Measurements from ENCODE around the gene GALNT1. TPM values are rescaled to one million over a fixed set of nuclear protein-coding genes. Genes with fewer than 3 reads are reported as not detected.

GALNT1 gene
- total RNA-seq, 2 donors from 2014 or later: 27.9 to 69.3 TPM

GRCh38 chr18:35618696-35619095 is 37.2 kb downstream of the GALNT1 start:
- Mint-ChIP-seq H3K27me3 (no peaks in the 10 kb centered on the region), H3K4me3 (no peak overlapping the region), H3K9me3 (no peaks in the 10 kb centered on the region), H3K4me1 (peaks cover 18% of the 10 kb centered on the region), H3K27ac (no peak overlapping the region), H3K36me3 (ENCODE audit: low read depth) (no peaks in the 10 kb centered on the region)
- ATAC-seq (replicated peaks): no peak

- H3K36me3 Mint-ChIP-seq (ENCODE audit: low read depth): no peaks in the 10 kb centered on the region
- no peaks in the 10 kb centered on the region for H3K27me3 Mint-ChIP-seq
- no peaks in the 10 kb centered on the region for H3K9me3 Mint-ChIP-seq
- ATAC-seq (replicated peaks): no peak
- peaks cover 23% of the 10 kb centered on the region for H3K4me1 Mint-ChIP-seq
- no peak overlapping the region for H3K4me3 Mint-ChIP-seq
- no peak overlapping the region for H3K27ac Mint-ChIP-seq
Measured at GRCh38 chr18:35619464-35619863, 37.9 kb downstream of the GALNT1 start.

DNA sequence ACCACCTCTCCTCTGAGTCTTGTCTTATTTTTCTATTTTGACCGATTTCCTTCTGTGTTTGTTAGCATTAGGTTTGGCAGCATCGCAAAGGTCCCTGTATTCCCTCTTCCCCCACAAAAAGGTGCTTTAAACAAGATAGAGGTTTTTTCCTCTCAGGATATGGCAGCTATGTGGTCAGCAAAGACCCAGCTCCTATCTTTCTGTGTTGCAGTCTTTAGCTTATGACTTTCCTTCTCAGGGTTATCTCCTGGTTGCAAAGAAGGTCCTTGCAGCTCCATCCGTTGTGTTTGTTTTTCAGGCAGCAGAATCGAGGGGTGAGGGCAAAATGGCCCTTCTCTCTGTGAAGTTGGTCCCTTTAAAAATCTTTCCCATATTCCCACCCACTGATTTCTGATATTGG is 38.4 kb downstream of the GALNT1 start:
- H3K27me3 Mint-ChIP-seq: no peaks in the 10 kb centered on the region
- ATAC-seq (replicated peaks): no peak
- H3K36me3 Mint-ChIP-seq (ENCODE audit: low read depth): no peaks in the 10 kb centered on the region
- no peak overlapping the region for H3K4me3 Mint-ChIP-seq
- no peaks in the 10 kb centered on the region for H3K9me3 Mint-ChIP-seq
- H3K4me1 Mint-ChIP-seq: peaks cover 23% of the 10 kb centered on the region
- no peak overlapping the region for H3K27ac Mint-ChIP-seq

- H3K27me3 Mint-ChIP-seq: no peaks in the 10 kb centered on the region
- no peak for ATAC-seq (replicated peaks)
- H3K27ac Mint-ChIP-seq: no peak overlapping the region
- H3K4me1 Mint-ChIP-seq: peaks cover 25% of the 10 kb centered on the region
- no peak overlapping the region for H3K4me3 Mint-ChIP-seq
- no peaks in the 10 kb centered on the region for H3K9me3 Mint-ChIP-seq
- no peaks in the 10 kb centered on the region for H3K36me3 Mint-ChIP-seq (ENCODE audit: low read depth)
Measured at GRCh38 chr18:35620765-35621164, 39.2 kb downstream of the GALNT1 start.

DNA sequence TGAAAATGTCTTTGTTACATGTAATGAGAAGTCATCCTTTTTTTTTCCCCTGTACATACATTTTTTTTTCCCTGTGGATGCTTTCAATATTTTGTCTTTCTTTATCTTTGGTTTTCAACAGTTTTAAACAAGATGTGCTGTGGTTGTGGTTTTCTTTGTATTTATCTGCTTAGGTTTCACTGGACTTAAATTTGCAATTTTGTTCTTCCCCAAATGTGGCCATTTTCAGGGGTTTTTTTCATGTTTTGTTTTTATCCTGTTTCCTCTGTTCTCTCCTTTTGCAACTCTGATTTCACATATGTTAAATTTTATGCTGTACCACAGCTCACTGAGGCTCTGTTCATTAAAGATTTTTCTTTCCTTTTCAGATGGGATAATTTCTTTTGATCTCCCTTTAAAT is 41.7 kb downstream of the GALNT1 start:
- ATAC-seq (replicated peaks): no peak
- Mint-ChIP-seq H3K9me3 (no peaks in the 10 kb centered on the region), H3K27me3 (no peaks in the 10 kb centered on the region), H3K4me3 (no peak overlapping the region), H3K36me3 (ENCODE audit: low read depth) (peaks cover 7% of the 10 kb centered on the region), H3K27ac (peak overlapping the region; percentile 5), H3K4me1 (peaks cover 24% of the 10 kb centered on the region)

DNA sequence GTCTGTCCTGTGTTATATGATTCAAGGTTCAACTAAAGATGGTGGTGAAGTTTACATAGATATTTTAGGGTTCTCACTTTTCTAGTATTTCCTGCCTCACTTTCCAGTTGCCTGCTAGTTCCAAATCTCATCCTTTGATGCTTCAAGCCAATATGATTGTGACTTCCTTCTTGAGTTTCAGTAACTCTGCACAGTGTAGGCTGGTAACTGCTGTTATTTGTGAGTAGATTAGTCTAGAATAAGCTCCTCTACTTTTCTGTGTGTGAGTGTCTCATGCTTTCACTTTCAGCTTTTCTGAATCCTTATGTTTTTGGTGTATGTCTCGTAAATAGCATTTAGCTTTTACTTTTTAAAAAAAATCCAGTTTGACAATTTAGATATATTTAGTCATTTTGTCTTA is 42.6 kb downstream of the GALNT1 start:
- Mint-ChIP-seq H3K4me1 (peaks cover 24% of the 10 kb centered on the region), H3K27ac (peak overlapping the region; percentile 5), H3K4me3 (no peak overlapping the region), H3K36me3 (ENCODE audit: low read depth) (peaks cover 7% of the 10 kb centered on the region), H3K9me3 (no peaks in the 10 kb centered on the region), H3K27me3 (no peaks in the 10 kb centered on the region)
- ATAC-seq (replicated peaks): peak; percentile 85

DNA sequence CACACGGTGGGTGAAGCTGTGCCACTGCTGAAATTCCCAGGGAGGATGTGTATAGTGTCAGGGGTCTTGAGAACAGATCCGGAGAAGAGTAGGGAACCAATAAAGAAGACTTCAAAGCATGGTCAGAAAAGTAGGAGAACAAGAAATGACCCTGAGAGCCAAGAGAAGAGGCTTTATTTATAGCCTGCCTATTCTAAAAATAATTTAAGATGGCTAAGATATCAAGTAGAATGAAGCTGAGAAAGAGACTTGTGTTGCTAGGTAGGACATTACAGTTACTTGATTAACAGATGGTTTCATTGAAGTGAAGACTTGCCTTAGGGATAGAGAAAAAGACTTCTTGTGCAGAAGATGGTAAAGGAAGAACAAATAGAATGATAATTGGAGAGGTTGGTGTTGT is 43.7 kb downstream of the GALNT1 start:
- Mint-ChIP-seq H3K27me3 (no peaks in the 10 kb centered on the region), H3K4me3 (no peak overlapping the region), H3K4me1 (peaks cover 24% of the 10 kb centered on the region), H3K36me3 (ENCODE audit: low read depth) (peaks cover 7% of the 10 kb centered on the region), H3K9me3 (no peaks in the 10 kb centered on the region), H3K27ac (no peak overlapping the region)
- no peak for ATAC-seq (replicated peaks)

- no peaks in the 10 kb centered on the region for H3K36me3 Mint-ChIP-seq (ENCODE audit: low read depth)
- ATAC-seq (replicated peaks): no peak
- H3K27ac Mint-ChIP-seq: no peak overlapping the region
- H3K9me3 Mint-ChIP-seq: no peaks in the 10 kb centered on the region
- H3K4me3 Mint-ChIP-seq: no peak overlapping the region
- H3K4me1 Mint-ChIP-seq: no peaks in the 10 kb centered on the region
- H3K27me3 Mint-ChIP-seq: no peaks in the 10 kb centered on the region
Measured at GRCh38 chr18:35633761-35634160, 52.2 kb downstream of the GALNT1 start.

DNA sequence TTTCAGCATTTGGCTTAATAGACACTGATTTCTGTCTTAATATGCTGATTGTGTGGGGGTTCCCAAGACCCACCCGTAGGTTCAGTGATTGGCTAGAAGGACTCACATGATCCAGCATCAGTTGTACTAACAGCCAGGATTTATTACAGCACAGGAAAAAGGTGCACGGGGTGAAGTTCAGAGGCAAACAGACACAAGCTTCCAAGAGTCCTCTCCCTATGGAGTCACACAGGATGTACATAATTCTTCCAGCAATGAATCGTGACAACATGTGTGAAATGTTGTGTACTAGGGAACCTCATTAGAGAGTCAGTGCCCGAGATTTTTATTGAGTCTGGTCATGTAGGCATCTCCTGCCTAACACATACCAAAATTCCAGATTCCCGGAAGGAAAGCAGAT is 52.8 kb downstream of the GALNT1 start:
- no peak overlapping the region for H3K27ac Mint-ChIP-seq
- no peak overlapping the region for H3K4me3 Mint-ChIP-seq
- no peaks in the 10 kb centered on the region for H3K9me3 Mint-ChIP-seq
- H3K4me1 Mint-ChIP-seq: no peaks in the 10 kb centered on the region
- no peak for ATAC-seq (replicated peaks)
- H3K27me3 Mint-ChIP-seq: no peaks in the 10 kb centered on the region
- no peaks in the 10 kb centered on the region for H3K36me3 Mint-ChIP-seq (ENCODE audit: low read depth)

DNA sequence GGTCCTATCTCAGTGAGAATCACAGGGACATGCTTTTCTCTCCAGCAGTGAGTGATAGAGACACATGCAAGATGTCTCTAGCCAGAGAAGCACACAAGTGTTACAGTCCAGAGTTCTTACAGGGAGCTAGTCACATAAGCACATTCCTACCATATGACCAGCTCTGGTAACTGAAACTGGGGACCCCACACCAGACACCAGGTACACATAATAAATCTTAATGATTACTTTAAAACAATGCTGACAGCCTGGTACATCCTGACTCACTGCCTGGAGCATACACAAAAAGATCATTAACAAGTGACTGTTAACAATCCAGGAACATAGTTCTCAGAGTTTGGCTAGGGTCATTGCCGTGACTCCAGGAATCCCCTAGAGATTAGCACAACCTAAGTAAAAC is 53.6 kb downstream of the GALNT1 start:
- ATAC-seq (replicated peaks): no peak
- Mint-ChIP-seq H3K4me1 (no peaks in the 10 kb centered on the region), H3K27ac (no peak overlapping the region), H3K4me3 (no peak overlapping the region), H3K9me3 (no peaks in the 10 kb centered on the region), H3K36me3 (ENCODE audit: low read depth) (no peaks in the 10 kb centered on the region), H3K27me3 (no peaks in the 10 kb centered on the region)

DNA sequence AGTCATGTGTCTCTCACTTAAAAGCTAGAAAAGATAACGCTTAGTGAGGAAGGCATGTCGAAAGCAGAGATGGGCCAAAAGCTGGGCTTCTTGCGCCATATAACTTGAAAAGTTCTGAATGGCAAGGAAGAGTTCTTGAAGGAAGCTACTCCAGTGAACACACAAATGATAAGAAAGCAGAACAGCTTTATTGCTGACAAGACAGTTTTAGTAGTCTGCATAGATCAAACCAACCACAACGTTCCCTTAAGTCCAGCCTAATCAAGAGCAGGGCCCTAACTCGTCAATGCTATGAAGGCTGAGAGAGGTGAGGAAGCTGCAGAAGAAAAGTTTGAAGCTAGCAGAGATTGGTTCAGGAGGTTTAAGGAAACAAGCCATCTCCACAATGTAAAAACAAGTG is 55.7 kb downstream of the GALNT1 start:
- H3K27ac Mint-ChIP-seq: no peak overlapping the region
- H3K4me3 Mint-ChIP-seq: no peak overlapping the region
- no peaks in the 10 kb centered on the region for H3K4me1 Mint-ChIP-seq
- H3K9me3 Mint-ChIP-seq: no peaks in the 10 kb centered on the region
- no peak for ATAC-seq (replicated peaks)
- no peaks in the 10 kb centered on the region for H3K36me3 Mint-ChIP-seq (ENCODE audit: low read depth)
- no peaks in the 10 kb centered on the region for H3K27me3 Mint-ChIP-seq

- Mint-ChIP-seq H3K4me3 (no peak overlapping the region), H3K36me3 (ENCODE audit: low read depth) (no peaks in the 10 kb centered on the region), H3K9me3 (no peaks in the 10 kb centered on the region), H3K27me3 (no peaks in the 10 kb centered on the region), H3K4me1 (no peaks in the 10 kb centered on the region), H3K27ac (no peak overlapping the region)
- no peak for ATAC-seq (replicated peaks)
Measured at GRCh38 chr18:35639296-35639695, 57.8 kb downstream of the GALNT1 start.

DNA sequence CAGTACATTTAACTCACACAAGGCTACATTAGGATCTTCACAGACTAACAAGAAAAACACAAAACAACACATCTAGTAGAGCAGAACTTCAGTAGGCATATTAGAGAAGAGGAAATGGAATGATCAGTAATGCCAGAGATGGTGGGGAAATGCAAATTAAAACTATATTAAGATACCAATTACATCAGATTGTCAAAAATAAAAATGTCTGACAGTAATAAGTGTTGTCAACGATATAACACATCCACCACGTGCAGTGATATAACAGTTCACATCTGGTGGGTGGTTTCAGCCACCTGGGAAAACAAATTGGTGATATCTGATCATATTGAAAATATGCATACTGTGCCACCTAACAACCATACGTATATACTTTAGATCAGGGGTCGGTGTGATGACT is 59.9 kb downstream of the GALNT1 start:
- Mint-ChIP-seq H3K36me3 (ENCODE audit: low read depth) (peaks cover 5% of the 10 kb centered on the region), H3K4me3 (no peak overlapping the region), H3K9me3 (no peaks in the 10 kb centered on the region), H3K4me1 (no peaks in the 10 kb centered on the region), H3K27me3 (no peaks in the 10 kb centered on the region), H3K27ac (no peak overlapping the region)
- no peak for ATAC-seq (replicated peaks)

GRCh38 chr18:35641916-35642315 is 60.4 kb downstream of the GALNT1 start:
- Mint-ChIP-seq H3K36me3 (ENCODE audit: low read depth) (peaks cover 5% of the 10 kb centered on the region), H3K27ac (no peak overlapping the region), H3K4me1 (no peaks in the 10 kb centered on the region), H3K4me3 (no peak overlapping the region), H3K9me3 (no peaks in the 10 kb centered on the region), H3K27me3 (no peaks in the 10 kb centered on the region)
- ATAC-seq (replicated peaks): no peak

DNA sequence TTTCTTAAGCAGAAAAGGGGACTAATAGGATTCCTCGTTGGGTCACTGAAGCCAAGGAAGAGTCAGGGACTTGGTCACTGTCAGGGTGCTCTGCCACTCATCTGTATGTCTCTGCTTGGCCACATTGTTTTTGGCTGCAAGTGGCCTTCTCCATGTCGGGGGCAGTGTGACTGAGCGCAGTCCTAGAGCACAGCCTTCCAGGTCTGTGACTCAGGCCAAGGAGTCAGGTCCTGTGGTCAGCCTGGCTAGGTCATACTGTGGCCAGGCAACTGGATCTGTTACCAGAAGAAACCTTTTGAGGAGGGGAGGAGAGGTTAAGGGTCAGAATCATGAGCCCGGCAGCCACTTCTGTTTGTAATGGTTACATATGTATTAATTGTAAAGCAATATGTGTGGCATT is 61.3 kb downstream of the GALNT1 start:
- no peak overlapping the region for H3K4me3 Mint-ChIP-seq
- peaks cover 5% of the 10 kb centered on the region for H3K36me3 Mint-ChIP-seq (ENCODE audit: low read depth)
- H3K4me1 Mint-ChIP-seq: peaks cover 4% of the 10 kb centered on the region
- ATAC-seq (replicated peaks): no peak
- H3K27me3 Mint-ChIP-seq: no peaks in the 10 kb centered on the region
- no peaks in the 10 kb centered on the region for H3K9me3 Mint-ChIP-seq
- no peak overlapping the region for H3K27ac Mint-ChIP-seq

DNA sequence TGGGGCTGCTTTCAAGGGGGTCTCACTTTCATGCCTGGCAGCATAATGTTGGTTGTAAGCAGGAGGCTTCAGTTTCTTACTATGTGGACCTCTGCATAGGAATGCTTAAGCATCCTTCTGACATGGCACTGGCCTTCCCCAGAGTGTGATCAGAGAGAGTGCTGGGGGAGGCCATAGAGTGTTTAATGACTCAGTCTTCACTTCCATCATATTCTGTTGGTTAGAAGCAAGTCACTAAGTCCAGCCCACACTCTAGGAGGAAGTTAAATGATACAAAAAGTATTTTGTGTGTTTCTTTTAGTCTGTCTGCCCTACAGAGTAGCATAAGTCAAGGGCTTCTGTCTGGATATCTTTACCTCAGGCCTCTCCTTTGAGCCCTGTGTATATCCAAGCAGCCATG is 64.9 kb downstream of the GALNT1 start:
- no peaks in the 10 kb centered on the region for H3K27me3 Mint-ChIP-seq
- ATAC-seq (replicated peaks): no peak
- H3K4me1 Mint-ChIP-seq: peaks cover 5% of the 10 kb centered on the region
- H3K9me3 Mint-ChIP-seq: no peaks in the 10 kb centered on the region
- no peak overlapping the region for H3K27ac Mint-ChIP-seq
- no peak overlapping the region for H3K4me3 Mint-ChIP-seq
- peaks cover 5% of the 10 kb centered on the region for H3K36me3 Mint-ChIP-seq (ENCODE audit: low read depth)
